ENCODE data around the gene DYDC1.

- TF ChIP-seq CTCF (IDR thresholded peaks at IDR 0.05), result no peak
- no peak for TF ChIP-seq POLR2A (IDR thresholded peaks at IDR 0.05)
These were observed 33.2 kb downstream of the DYDC1 start for GRCh38 chr10:80323311-80323710.

Data from thyroid gland (tissue), 4 donors.